Measurements from ENCODE around the gene RGS3. TPM values are rescaled to one million over a fixed set of nuclear protein-coding genes. Genes with fewer than 3 reads are reported as not detected.

The RGS3 gene
- total and polyA plus RNA-seq, 2 donors (not counting 3 experiments of a cell fraction or from before 2014, with no cell fraction given), result 356 to 416 TPM

- Histone ChIP-seq H3K27ac (ENCODE audit: insufficient read depth, low read depth, low read length) (no peak overlapping the region), H3K4me2 (ENCODE audit: insufficient read depth, low read length) (no peak overlapping the region), H4K20me1 (replicated peaks; ENCODE audit: control insufficient read depth, extremely low read depth, insufficient read depth, low read length) (no peaks in the 10 kb centered on the region), H3K9me1 (replicated peaks; ENCODE audit: control insufficient read depth, extremely low read depth, insufficient read depth, low read length) (no peaks in the 10 kb centered on the region), H2AFZ (ENCODE audit: low read depth, low read length) (no peak overlapping the region), H3K27me3 (ENCODE audit: control insufficient read depth in 2 of 2, insufficient read depth in 2 of 2, low read length in 2 of 2) (no peaks in the 10 kb centered on the region), H3K4me3 (replicated peaks in 1 of 3; ENCODE audit: insufficient read depth in 1 of 3, low read depth in 1 of 3, low read length in 3 of 3) (no peak overlapping the region), H3K9me3 (replicated peaks; ENCODE audit: control insufficient read depth, insufficient read depth, low read length) (no peaks in the 10 kb centered on the region), H3K9ac (replicated peaks; ENCODE audit: extremely low read depth, insufficient read depth, low read length) (no peak overlapping the region), H3K36me3 (ENCODE audit: control insufficient read depth in 2 of 2, extremely low read depth in 1 of 2, insufficient read depth in 2 of 2, low read length in 2 of 2) (no peaks in the 10 kb centered on the region), H3K79me2 (ENCODE audit: control insufficient read depth, insufficient read depth, low read length) (no peaks in the 10 kb centered on the region), H3K4me1 (ENCODE audit: control insufficient read depth, extremely low read depth, insufficient read depth, low read length) (peaks cover 22% of the 10 kb centered on the region)
- dilution Hi-C loops (cut with MboI; ENCODE audit: extremely low pct_ligation_motif_present, low sequenced_read_pairs) (no loop called here), intact Hi-C loops (cut with micrococcal nuclease) (no loop called here)
- FAIRE-seq (no peak), DNase-seq (ENCODE audit: low read depth, low spot score) (no peak)
- ChIA-PET CTCF (no interaction called here), POLR2A (no interaction called here)
- TF ChIP-seq GATA2 (IDR thresholded peaks at IDR 0.05; ENCODE audit: insufficient read depth, insufficient read length, low read depth, low read length) (no peak), POLR2AphosphoS5 (IDR thresholded peaks at IDR 0.05; ENCODE audit: insufficient read depth, low read depth, low read length) (no peak), JUN (IDR thresholded peaks at IDR 0.05; ENCODE audit: borderline replicate concordance, insufficient read depth, insufficient read length, low read depth) (no peak), FOS (IDR thresholded peaks at IDR 0.05; ENCODE audit: borderline replicate concordance, insufficient read depth, low read length) (no peak), MAX (IDR thresholded peaks at IDR 0.05; ENCODE audit: insufficient read depth, insufficient read length) (no peak), MYC (IDR thresholded peaks at IDR 0.05; ENCODE audit: low read depth, low read length) (no peak), POLR2A (IDR thresholded peaks at IDR 0.05; ENCODE audit: low read depth, low read length) (no peak), CTCF (IDR thresholded peaks at IDR 0.05; ENCODE audit: extremely low read depth in 1 of 2, insufficient read depth in 1 of 2, low read depth in 1 of 2, low read length in 2 of 2) (no peak), EZH2 (IDR thresholded peaks at IDR 0.05; ENCODE audit: borderline replicate concordance, low read depth, low read length, severe bottlenecking) (no peak)
- BruUV-seq (replicated peaks), result no TSS peak
Measured at GRCh38 chr9:113638490-113638889, 175.0 kb downstream of the RGS3 start.
